SU-DHL-6 (cell line): ENCODE results near the gene SLC7A8.

Experiments used
- H2AFZ ChIP-seq: fragments of 200-600 bp; sonication (generic); 2 replicates; pipeline ENCODE4 v1.6.1; 2014; ENCODE audit warnings: low read depth, mild to moderate bottlenecking, moderate library complexity, mixed read lengths, antibody characterized with exemption, low read length; ENCODE audit not compliant: severe bottlenecking
- H3F3A ChIP-seq: fragments of 200-600 bp; shearing (Covaris generic); 2 replicates; pipeline ENCODE4 v1.6.0; 2016; ENCODE audit warnings: antibody characterized with exemption, mild to moderate bottlenecking; ENCODE audit not compliant: insufficient read depth
- H3K27ac ChIP-seq: fragments of 200-600 bp; sonication (generic); 2 replicates; pipeline ENCODE4 v1.5.1; 2016; ENCODE audit warnings: low read depth, mild to moderate bottlenecking, low read length, moderate library complexity, mixed read lengths
- H3K27me3 ChIP-seq: fragments of 200-600 bp; sonication (generic), shearing (Covaris generic); 2 replicates; pipeline ENCODE4 v1.6.0; 2014; ENCODE audit warnings: mild to moderate bottlenecking, low read length
- H3K36me3 ChIP-seq: fragments of 200-600 bp; sonication (generic); 2 replicates; pipeline ENCODE4 v1.6.1; 2014; ENCODE audit warnings: mild to moderate bottlenecking, low read length, mixed read lengths
- H3K4me2 ChIP-seq: fragments of 300-600, 200-600 bp; shearing (Covaris generic), sonication (generic); 2 replicates; pipeline ENCODE4 v1.6.0; 2014; ENCODE audit warnings: low read length, low read depth, mild to moderate bottlenecking; ENCODE audit not compliant: poor library complexity, severe bottlenecking
- H3K4me3 ChIP-seq: fragments of 200-600 bp; sonication (generic); 2 replicates; pipeline ENCODE4 v1.5.1; 2014; ENCODE audit warnings: antibody characterized with exemption, low read length, mild to moderate bottlenecking, mixed read lengths; ENCODE audit not compliant: insufficient read depth, poor library complexity, severe bottlenecking
- H3K79me2 ChIP-seq: fragments of 200-600 bp; sonication (generic); 2 replicates; pipeline ENCODE4 v1.6.1; 2014; ENCODE audit warnings: mild to moderate bottlenecking, low read length, moderate library complexity; ENCODE audit not compliant: insufficient read depth
- H3K9ac ChIP-seq: fragments of 200-600 bp; sonication (generic); 2 replicates; pipeline ENCODE4 v1.7.0; 2014; ENCODE audit warnings: mild to moderate bottlenecking, low read length
- H3K9me2 ChIP-seq: fragments of 200-600 bp; sonication (generic); replicated peaks from 2 replicates; pipeline ENCODE4 v1.6.1; 2014; ENCODE audit warnings: low read length; ENCODE audit not compliant: insufficient read depth
- H3K9me3 ChIP-seq: fragments of 200-600 bp; sonication (generic); 2 replicates; pipeline ENCODE4 v1.6.1; 2014; ENCODE audit warnings: low read length, mixed read lengths; ENCODE audit not compliant: insufficient read depth
- H4K20me1 ChIP-seq: fragments of 200-600 bp; sonication (generic); 2 replicates; pipeline ENCODE4 v1.6.1; 2014; ENCODE audit warnings: low read depth, mild to moderate bottlenecking, antibody characterized with exemption, low read length, moderate library complexity, mixed read lengths
- EZH2phosphoT487 ChIP-seq: fragments of 200-600 bp; sonication (generic), shearing (Covaris generic); conservative IDR thresholded peaks from 2 replicates; pipeline ENCODE4 v1.6.1; 2018; ENCODE audit warnings: mild to moderate bottlenecking, antibody characterized with exemption, low read length, moderate library complexity, mixed read lengths
- TF ChIP-seq, protein P1 (sequence below): fragments of 200-600 bp; sonication (generic); IDR thresholded peaks from one replicate; pipeline ENCODE4 v1.5.1; 2017; ENCODE audit warnings: antibody characterized with exemption, mild to moderate bottlenecking, low read length, moderate library complexity; ENCODE audit not compliant: insufficient read depth, poor library complexity, severe bottlenecking

SLC7A8 gene

GRCh38 chr14:23095196-23096108 is 88.0 kb downstream of the SLC7A8 start, which contains the start of gene C14orf119:
Gene C14orf119, plus strand, starts transcription at chr14:23095505. Its CDS starts 2,154 bp downstream, at chr14:23097659.
- Histone ChIP-seq H3K9me3 (no peaks in the 10 kb centered on the region), H3K4me2 (peak within 1 kb of the TSS; percentile 94), H2AFZ (peak within 1 kb of the TSS; percentile 72), H4K20me1 (peaks cover 21% of the 10 kb centered on the region), H3F3A (no peaks in the 10 kb centered on the region), H3K9ac (peak within 1 kb of the TSS; percentile 85), H3K4me3 (peak within 1 kb of the TSS; percentile 97), H3K79me2 (peaks cover 47% of the 10 kb centered on the region), H3K36me3 (peaks cover 14% of the 10 kb centered on the region), H3K27me3 (no peaks in the 10 kb centered on the region), H3K9me2 (no peaks in the 10 kb centered on the region), H3K27ac (peak within 1 kb of the TSS; percentile 70)
- TF ChIP-seq EZH2phosphoT487, result no peak
- TF ChIP-seq, protein P1, sequence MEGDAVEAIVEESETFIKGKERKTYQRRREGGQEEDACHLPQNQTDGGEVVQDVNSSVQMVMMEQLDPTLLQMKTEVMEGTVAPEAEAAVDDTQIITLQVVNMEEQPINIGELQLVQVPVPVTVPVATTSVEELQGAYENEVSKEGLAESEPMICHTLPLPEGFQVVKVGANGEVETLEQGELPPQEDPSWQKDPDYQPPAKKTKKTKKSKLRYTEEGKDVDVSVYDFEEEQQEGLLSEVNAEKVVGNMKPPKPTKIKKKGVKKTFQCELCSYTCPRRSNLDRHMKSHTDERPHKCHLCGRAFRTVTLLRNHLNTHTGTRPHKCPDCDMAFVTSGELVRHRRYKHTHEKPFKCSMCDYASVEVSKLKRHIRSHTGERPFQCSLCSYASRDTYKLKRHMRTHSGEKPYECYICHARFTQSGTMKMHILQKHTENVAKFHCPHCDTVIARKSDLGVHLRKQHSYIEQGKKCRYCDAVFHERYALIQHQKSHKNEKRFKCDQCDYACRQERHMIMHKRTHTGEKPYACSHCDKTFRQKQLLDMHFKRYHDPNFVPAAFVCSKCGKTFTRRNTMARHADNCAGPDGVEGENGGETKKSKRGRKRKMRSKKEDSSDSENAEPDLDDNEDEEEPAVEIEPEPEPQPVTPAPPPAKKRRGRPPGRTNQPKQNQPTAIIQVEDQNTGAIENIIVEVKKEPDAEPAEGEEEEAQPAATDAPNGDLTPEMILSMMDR, result no peak

- Histone ChIP-seq H3K9me3 (no peaks in the 10 kb centered on the region), H3K27me3 (no peaks in the 10 kb centered on the region), H3K9ac (peak within 1 kb of the TSS; percentile 85), H4K20me1 (peaks cover 21% of the 10 kb centered on the region), H3K4me2 (peak within 1 kb of the TSS; percentile 94), H3K79me2 (peaks cover 54% of the 10 kb centered on the region), H3K4me3 (peak within 1 kb of the TSS; percentile 97), H3F3A (no peaks in the 10 kb centered on the region), H3K27ac (peak within 1 kb of the TSS; percentile 70), H3K9me2 (no peaks in the 10 kb centered on the region), H2AFZ (peak within 1 kb of the TSS; percentile 72), H3K36me3 (peaks cover 21% of the 10 kb centered on the region)
- TF ChIP-seq EZH2phosphoT487, result no peak
- TF ChIP-seq, protein P1, result no peak
Measured at GRCh38 chr14:23094666-23095195, 88.7 kb downstream of the SLC7A8 start, which contains the start of gene ACIN1. Gene ACIN1, minus strand, starts transcription at chr14:23095136. Its CDS starts 24 bp downstream, at chr14:23095112.

DNA sequence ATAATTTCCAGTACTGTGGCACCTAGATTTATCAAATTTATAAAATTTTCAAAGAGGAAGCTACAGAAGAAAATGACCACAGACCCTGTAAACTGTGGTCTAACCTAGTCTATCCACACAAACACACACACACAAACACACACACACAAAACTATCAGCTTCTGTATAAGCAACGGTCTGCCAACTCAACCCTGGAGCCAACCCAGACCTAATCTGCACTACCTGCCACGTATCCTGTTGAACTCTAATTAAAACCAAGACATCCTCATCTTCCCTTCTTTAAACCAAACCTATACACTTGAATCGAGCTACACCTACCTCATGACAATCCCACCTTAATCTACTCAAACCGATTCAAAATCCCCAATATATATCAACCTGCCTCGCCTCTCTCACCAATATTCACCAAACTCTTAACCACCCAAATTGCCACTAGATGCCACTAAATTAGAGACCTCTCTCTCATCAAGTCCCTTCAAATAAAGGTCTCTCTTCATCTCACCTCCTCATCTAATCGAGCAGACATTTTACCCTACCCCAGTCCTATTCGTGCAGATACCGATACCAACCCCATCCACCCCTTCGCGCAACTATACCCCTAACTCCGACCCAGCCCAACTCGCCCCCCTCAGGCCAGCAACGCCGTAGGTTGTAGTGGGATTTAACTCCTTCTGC is 89.3 kb downstream of the SLC7A8 start:
- H4K20me1 ChIP-seq, result peaks cover 21% of the 10 kb centered on the region
- no peaks in the 10 kb centered on the region for H3F3A ChIP-seq
- peak overlapping the region; percentile 66 for H3K4me3 ChIP-seq
- no peaks in the 10 kb centered on the region for H3K9me3 ChIP-seq
- peak overlapping the region; percentile 70 for H3K27ac ChIP-seq
- H3K9ac ChIP-seq, result peak overlapping the region; percentile 85
- no peaks in the 10 kb centered on the region for H3K27me3 ChIP-seq
- peaks cover 54% of the 10 kb centered on the region for H3K79me2 ChIP-seq
- peaks cover 27% of the 10 kb centered on the region for H3K36me3 ChIP-seq
- TF ChIP-seq, protein P1, result peak; percentile 35
- TF ChIP-seq EZH2phosphoT487, result no peak
- H2AFZ ChIP-seq, result peak overlapping the region; percentile 72
- peak overlapping the region; percentile 89 for H3K4me2 ChIP-seq
- H3K9me2 ChIP-seq, result no peaks in the 10 kb centered on the region
